Occipital lobe (tissue), 2 donors: ENCODE measurements around the gene UNC45A. TPM values are rescaled to one million over a fixed set of nuclear protein-coding genes. Genes with fewer than 3 reads are reported as not detected.
"Not testable (repeated sequence)": the region's sequence is repeated elsewhere in the genome, so short reads cannot be mapped to it uniquely, and the experiment has no call there.

ENCODE experiments used
- DNase-seq: peaks from one replicate; lab custom pipeline; 2025; lab: John Stamatoyannopoulos, UW
- total RNA-seq: library from RNA; depleted of rRNA; stranded (reverse); fragments of >200 nt; gene quantifications from one replicate; pipeline ENCODE4 v1.2.3, GENCODE V29; 2014

UNC45A gene
- total RNA-seq, 1 donor from 2014 or later = 35.7 TPM

DNA sequence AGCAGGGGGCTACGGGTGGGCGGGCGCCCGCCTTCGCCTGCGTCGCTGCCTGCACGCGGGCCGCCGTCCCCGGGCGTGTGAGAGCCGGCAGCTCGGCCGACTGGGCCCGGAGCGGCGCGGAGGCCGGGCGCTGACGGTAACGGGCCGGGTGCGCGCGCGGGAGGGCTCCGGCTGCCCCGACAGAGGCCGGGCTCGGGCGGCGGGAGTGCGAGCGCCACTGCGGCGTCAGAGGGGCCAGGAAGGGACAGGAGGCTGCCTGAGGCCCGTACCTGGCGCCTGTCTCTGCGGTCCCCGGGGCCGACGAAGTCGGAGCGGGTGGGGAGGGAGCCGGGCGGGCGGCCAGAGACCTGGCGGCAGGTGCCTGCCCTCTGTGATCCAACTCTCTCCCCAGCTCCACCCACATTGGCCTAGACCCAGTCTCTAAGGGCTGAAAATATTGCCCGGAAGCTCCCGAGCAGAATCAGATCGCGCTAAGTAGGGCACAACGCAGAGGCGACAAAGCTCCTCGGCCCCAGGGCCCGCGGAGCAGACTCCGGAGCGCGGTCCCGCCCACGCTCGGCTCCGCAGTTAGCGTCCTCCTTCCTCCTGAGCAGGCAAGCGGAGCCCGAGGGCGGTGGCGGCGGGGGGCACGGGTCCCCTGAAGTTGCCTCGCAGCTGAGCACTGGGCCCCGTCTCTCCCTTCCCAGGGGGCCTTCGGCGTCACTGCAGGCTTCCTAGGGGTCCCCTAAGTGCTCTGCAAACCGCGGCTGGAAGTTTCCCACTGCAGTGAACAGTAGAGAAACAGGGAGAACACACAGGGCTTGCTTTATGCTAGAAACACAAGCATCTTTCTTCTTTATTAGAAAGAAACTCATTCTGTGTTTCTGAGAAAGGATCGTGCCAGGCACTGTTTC, 32.0 kb upstream of the UNC45A start, which contains the start of gene MAN2A2:
Gene MAN2A2 (plus strand): TSS at position 463 of the 893 bp plus-strand sequence. CDS start 906 bp downstream, outside the sequence.
- peak; percentile 42 for DNase-seq

DNA sequence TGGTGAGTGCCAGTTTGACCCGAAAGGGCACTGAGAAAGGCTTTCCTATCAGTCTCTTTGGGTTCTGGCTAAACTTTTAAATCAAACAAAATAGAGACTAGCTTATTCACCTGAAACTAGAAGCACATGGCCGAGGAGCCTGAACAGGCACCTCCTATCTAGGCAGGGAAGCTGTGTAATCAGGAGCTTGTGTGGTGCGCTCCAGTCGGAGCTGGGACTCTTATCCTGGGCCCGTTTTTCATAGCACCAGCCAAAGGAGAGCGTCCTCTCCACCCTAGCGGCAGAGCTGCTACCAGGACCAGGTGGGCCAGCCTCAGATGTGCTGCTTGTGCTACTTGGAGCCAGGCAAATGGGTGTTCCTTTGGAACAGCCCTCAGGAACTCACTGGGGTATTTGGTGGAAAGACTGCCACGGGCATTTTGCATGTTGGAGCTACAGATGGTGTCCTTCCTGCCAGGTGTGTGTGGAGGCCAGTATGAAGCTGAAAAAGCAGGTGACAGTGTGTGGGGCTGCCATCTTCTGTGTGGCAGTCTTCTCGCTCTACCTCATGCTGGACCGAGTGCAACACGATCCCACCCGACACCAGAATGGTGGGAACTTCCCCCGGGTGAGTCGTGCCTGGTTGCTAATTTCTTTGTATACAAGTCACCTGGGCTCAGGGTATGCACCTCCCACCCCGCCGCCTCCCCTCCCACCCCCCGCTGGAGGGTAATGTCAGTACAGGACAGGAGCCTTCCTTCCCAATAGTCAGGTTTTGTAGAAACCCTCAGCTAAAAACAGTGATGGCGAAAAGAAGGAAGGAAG, 31.1 kb upstream of the UNC45A start:
- no peak for DNase-seq

DNA sequence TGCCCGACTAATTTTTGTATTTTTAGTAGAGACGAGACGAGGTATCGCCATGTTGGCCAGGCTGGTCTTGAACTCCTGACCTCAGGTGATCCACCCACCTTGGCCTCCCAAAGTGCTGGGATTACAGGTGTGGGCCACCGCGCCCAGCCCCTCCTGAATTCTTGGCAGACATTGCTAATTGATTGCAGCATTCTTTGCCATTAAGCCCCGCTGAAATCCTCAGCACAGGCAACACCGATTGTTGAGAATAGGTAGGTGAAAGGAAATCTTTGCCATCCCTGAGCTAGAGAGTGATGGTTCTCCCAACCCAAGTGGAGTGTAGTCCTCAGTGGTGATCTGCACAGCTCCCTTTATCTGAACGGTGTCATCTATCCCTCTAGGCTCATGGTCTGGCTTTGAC, 30.3 kb upstream of the UNC45A start:
- no peak for DNase-seq

DNA sequence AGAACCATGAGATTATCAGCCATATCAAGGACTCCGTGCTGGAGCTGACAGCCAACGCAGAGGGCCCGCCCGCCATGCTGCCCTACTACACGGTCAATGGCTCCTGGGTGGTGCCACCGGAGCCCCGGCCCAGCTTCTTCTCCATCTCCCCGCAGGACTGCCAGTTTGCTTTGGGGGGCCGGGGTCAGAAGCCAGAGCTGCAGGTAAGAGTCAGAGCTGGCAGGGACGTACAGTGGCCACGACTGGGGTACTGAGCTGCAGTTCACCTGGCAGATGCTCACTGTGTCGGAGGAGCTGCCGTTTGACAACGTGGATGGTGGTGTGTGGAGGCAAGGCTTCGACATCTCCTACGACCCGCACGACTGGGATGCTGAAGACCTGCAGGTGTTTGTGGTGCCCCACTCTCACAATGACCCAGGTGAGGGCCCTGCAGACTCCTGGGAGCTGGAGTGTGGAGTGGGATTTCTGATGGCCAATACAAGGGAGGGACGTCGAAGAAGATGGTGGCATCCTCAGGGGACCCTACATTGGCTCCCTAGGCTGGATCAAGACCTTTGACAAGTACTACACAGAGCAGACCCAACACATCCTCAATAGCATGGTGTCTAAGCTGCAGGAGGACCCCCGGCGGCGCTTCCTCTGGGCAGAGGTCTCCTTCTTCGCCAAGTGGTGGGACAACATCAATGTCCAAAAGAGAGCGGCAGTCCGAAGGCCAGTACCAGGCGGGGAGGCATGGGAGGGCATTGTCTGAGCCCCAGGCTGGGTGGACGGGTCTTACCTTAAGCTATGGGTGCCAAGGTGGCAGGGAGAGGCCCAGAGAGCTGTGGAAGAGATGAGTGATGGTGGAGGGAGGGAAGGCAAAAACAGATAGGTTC, 29.5 kb upstream of the UNC45A start:
- DNase-seq = no peak

DNA sequence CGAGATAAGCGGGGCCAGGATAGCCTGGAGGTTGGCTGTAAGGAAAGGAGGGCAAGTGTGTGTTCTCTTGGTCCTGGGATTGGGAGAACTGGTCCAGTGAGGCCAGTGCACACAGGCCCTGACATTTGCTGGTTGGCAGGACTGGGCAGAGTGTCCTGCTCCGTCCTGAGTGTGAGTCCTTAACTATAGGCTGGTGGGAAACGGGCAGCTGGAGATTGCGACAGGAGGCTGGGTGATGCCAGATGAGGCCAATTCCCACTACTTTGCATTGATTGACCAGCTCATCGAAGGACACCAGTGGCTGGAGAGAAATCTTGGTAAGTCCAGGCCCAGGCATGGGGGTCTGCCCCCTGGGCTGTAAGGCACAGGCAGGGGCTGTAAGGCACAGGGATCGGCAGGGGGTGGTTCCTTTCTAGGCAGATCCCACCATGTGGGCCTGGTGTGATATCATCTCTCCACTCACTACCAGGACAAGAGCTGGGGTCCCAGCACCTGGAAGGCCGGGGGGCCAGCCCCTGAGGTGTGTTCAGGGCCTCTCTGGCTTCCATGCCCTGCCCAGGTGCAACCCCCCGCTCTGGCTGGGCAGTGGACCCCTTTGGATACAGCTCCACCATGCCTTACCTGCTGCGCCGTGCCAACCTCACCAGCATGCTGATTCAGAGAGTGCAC, 28.8 kb upstream of the UNC45A start:
- no peak for DNase-seq

DNA sequence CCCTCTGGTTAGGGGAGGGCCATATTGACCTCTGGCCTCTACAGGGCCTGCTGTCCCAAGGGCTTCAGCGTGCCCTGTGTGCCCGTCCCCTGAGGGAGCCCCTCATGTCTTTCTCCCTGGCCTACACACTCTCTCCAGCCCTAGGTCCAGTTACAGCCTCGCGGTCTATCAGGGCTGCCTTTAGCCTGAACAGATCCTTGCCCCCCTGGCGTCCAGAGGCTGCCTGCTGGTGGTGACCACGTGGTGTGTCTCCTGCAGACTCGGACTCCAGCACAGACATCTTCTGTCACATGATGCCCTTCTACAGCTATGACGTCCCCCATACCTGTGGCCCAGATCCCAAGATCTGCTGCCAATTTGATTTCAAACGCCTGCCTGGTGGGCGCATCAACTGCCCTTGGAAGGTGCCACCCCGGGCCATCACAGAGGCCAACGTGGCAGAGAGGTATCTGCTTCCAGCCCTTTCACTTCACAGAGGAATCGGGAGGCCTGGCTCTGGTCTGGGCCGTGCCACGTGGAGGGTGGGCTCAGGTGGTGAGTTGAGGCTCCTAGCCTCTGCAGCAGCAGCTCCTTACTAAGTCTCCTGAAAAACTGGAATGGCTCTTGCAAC, 27.9 kb upstream of the UNC45A start:
- DNase-seq = no peak

DNA sequence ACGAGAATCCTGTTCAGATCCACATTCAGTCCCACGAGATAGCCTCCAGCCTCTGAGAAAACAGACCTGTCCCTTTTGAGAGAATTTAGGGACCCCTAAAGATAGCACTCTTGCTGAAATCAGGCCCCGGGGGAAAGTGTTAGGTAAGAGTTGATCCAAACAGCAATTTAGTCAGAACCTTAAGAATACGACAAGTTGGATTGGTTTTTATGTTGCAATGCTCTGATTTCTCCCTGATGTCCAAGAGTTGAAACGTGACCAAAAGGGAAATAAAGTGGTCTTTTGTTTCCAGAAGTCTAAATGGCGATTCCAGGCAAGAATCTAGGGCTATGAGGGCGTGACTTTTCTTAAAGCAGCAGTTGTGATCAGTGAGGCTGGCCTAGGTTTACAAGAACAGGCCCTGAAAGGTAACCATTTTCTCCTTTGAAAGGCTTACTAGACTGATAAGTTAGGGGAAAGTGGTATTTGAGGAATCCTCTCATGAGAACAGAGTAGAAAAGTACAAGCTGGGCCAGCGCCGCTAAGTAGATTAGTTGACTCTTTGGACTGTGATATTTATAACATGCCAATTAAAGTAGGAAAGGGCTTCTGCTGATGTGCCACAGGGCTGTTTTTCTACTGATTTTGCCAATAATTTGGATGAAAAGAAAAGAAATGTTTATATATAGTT, 27.1 kb upstream of the UNC45A start:
- no peak for DNase-seq

DNA sequence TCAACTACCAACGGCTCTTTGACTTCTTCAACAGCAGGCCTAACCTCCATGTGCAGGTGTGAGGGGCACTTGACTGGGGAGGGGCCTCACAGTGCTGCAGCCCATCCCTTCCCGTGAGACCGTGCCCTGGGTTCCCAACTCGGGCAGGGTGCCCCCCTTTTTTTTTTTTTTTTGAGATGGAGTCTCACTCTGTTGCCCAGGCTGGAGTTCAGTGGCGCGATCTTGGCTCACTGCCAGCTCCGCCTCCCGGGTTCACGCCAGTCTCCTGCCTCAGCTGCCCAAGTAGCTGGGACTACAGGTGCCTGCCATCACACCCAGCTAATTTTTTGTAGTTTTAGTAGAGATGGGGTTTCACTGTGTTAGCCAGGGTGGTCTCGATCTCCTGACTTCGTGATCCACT, 25.6 kb upstream of the UNC45A start:
- DNase-seq = not testable (repeated sequence)

DNA sequence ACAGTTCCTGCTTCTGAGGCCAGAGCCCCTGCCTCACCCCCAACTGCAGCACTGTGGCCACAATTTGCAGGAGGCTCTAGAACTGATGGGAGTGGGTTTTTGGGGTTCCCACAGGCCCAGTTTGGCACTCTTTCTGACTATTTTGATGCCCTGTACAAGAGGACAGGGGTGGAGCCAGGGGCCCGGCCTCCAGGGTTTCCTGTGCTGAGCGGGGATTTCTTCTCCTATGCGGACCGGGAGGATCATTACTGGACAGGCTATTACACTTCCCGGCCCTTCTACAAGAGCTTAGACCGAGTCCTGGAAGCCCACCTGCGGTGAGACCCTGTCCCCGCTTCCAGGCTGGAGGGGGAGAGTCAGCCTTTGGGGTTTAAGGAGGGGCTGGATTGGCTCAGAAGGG, 25.1 kb upstream of the UNC45A start:
- DNase-seq = no peak

DNA sequence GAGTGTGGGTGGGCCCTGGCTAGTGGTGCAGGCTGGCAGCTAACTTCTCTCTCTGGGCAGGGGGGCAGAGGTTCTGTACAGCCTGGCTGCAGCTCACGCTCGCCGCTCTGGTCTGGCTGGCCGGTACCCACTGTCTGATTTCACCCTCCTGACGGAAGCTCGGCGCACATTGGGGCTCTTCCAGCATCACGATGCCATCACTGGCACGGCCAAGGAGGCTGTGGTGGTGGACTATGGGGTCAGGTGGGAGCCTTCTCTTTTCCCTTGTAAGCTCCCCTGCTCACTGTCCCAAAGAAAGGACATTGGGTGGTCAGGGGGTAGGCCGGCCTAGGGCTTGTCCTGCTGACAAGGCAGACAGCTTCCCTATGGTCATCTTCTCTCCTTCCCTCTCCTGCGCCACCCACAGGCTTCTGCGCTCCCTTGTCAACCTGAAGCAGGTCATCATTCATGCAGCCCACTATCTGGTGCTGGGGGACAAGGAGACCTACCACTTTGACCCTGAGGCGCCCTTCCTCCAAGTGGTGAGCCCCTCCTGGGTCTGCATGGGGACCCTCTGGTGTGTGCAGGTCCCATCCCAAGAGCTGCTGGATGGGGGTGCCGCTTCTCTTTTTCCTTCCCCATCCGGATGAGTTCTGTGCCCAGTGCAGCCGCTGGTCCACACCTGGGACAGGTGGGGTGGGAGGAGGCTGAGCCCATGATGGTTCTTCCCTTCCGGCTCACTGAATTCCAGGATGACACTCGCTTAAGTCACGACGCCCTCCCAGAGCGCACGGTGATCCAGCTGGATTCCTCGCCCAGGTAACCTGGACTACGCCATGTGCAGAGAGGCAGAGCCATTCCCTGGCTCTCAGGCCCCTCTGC, 24.4 kb upstream of the UNC45A start:
- no peak for DNase-seq

DNA sequence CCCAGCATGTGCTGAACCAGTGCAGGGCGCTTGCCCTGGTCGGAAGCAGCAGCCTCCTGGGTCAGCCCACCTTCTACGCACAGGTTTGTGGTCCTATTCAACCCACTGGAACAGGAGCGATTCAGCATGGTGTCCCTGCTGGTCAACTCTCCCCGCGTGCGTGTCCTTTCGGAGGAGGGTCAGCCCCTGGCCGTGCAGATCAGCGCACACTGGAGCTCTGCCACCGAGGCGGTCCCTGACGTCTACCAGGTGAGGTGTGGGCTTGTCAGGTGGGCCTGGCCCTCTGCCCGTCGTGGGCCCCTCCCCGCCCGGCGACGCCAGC, 23.8 kb upstream of the UNC45A start:
- DNase-seq = no peak

DNA sequence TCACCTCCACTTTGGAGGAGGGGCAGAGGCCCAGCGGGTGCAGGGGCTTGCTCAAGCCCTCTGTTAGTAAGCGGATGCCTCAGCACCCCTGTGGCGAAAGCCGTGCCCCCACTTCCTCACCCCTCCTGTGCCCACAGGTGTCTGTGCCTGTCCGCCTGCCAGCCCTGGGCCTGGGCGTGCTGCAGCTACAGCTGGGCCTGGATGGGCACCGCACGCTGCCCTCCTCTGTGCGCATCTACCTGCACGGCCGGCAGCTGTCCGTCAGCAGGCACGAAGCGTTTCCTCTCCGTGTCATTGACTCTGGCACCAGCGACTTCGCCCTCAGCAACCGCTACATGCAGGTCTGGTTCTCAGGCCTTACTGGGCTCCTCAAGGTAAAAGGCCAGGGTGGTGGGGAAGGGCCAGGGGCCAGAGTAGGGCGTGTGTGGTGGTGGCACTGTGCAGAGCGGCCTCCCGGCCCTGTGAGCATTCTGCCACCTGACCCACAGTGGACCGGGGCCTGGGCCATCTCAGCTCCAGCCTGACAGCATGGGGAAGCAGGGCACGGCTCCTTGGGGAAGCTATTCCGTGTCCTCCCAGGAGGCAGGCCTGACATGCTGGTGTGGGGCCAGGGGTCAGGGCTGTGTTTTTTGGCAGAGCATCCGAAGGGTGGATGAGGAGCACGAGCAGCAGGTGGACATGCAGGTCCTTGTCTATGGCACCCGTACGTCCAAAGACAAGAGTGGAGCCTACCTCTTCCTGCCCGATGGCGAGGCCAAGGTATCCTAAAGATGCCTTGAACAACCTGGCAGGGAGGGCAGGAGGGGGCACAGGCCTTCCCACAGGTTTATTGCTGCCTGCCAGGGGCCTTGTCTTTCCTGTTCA, 22.9 kb upstream of the UNC45A start:
- no peak for DNase-seq

DNA sequence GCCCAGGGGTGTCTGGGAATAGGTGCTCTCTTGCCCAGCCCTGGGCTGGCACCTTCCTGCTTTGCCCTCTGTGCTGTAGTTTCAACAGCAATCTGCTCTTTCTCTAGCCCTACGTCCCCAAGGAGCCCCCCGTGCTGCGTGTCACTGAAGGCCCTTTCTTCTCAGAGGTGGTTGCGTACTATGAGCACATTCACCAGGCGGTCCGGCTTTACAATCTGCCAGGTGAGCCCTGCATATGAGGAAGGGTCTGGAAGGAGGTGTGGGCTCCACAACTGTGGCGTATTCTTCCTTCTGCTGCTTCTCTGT, 22.4 kb upstream of the UNC45A start:
- no peak for DNase-seq

DNA sequence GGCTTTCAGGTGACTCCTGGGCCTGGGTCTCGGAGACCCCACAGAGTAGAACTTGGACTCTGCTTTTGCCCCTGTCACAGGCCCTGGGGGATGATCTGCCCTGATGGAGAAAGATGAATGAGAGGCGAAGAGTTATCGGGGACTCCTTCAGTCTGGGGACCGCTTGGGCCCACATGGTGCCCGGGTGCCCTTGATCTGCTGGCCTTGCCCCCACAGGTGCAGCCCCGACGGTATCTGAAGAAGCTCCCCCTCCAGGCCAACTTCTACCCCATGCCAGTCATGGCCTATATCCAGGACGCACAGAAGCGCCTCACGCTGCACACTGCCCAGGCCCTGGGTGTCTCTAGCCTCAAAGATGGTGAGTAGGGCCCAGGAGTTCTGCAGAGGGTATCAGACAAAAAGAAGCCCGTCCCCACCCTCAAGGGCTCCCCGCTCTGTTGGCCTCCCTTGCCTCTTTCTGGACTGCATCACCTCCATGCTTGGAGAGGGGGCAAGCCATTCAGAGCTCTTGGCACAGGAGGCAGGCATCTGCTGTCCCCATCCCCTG, 21.6 kb upstream of the UNC45A start:
- no peak for DNase-seq

DNA sequence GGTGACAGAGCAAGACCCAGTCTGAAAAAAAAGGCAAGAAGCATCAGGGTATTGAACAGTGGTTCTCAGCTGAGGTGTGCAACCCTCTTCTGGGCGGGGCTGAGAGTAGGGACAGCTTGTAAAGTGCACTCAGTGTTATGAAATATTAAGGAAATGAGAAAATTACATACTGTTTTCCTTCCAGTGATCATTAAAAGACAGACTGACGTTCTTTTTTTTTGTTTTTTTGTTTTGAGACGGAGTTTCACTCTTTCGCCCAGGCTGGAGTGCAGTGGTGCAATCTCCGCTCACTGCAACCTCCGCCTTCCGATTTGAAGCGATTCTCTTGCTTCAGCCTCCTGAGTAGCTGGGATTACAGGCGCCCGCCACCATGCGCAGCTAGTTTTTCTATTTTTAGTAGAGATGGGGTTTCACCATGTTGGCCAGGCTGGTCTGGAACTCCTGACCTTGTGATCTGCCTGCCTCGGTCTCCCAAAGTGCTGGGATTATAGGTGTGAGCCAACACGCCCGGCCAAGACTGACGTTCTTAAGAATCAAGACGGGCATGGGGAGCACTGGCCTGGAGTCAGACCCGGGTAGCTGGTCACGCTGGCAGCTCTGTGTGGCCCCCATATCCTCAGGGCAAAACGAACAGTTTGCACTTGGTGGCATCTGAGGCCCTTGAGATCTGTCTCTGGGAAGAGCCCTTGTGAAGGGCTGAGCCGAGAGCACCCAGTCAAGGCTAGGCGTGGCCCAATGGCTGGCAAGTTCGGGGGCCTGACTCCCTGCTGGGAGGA, 20.6 kb upstream of the UNC45A start:
- no peak for DNase-seq

DNA sequence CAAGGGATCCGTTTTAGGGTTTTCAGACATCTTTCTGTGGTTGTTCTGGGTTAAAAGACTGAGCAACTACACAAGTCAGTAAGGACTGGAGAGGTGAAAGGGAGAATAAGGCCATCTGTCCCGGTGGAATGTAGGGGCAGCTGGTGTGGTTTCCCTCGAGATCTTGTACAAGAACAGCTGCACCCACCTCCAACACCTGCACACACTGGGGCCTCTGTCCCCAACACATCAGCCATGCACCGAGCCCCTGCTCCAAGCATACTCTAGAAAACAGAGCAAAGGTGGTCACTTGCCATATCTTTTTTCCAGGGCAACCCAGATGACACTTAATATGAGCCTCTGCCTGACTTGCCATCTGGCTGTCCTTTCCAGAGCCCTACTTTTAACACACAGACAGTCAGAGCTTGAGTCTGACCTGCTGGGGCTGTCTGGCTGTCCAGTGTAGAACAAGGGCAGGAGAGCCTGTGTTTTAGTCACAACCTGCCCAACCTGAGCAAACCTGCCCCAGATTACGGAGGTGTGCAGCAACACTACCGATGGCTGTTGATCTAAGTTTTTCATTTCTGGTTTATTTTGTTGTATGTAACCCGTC, 19.8 kb upstream of the UNC45A start:
- no peak for DNase-seq
